ENCODE data around the gene BUD31. TPM values are rescaled to one million over a fixed set of nuclear protein-coding genes. Genes with fewer than 3 reads are reported as not detected.

The BUD31 gene
- total and polyA plus RNA-seq, 8 donors = 26.8 to 71.7 (median 32.6) TPM

DNA sequence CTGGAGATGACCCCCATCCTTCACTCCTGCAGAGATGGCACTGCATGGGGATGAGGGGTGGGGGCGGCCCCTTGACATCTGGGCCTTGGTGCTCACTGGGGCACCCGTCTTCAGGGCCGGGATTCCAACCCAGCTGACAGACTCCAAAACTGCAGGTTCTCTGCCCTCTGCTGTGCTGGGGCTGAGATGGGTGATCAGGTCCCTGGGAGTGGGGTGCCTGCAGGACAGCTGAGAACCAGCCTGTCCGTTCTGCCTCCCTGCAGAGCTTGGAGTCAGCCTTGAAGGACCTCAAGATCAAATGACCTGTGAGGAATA is 14.6 kb upstream of the BUD31 start:
- no peaks in the 10 kb centered on the region for H3K27me3 ChIP-seq
- TF ChIP-seq, protein P1, sequence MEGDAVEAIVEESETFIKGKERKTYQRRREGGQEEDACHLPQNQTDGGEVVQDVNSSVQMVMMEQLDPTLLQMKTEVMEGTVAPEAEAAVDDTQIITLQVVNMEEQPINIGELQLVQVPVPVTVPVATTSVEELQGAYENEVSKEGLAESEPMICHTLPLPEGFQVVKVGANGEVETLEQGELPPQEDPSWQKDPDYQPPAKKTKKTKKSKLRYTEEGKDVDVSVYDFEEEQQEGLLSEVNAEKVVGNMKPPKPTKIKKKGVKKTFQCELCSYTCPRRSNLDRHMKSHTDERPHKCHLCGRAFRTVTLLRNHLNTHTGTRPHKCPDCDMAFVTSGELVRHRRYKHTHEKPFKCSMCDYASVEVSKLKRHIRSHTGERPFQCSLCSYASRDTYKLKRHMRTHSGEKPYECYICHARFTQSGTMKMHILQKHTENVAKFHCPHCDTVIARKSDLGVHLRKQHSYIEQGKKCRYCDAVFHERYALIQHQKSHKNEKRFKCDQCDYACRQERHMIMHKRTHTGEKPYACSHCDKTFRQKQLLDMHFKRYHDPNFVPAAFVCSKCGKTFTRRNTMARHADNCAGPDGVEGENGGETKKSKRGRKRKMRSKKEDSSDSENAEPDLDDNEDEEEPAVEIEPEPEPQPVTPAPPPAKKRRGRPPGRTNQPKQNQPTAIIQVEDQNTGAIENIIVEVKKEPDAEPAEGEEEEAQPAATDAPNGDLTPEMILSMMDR (IDR thresholded peaks at IDR 0.05) = no peak
- no peak overlapping the region for H3K4me3 ChIP-seq
- no peak overlapping the region for H3K27ac ChIP-seq
- DNase-seq = no peak
- peaks cover 0 to 6% (median 4%) of the 10 kb centered on the region in 3 donors for H3K4me1 ChIP-seq
- ATAC-seq = no peak
- WGBS, 2 donors = 89 to 95% methylated on average over 4 of the region's 4 CpGs
- intact Hi-C loops (cut with DNase I) = no loop called here
- no peaks in the 10 kb centered on the region for H3K9me3 ChIP-seq
- H3K36me3 ChIP-seq = peaks cover 0 to 15% (median 5%) of the 10 kb centered on the region in 3 donors
- no peak for FAIRE-seq

DNA sequence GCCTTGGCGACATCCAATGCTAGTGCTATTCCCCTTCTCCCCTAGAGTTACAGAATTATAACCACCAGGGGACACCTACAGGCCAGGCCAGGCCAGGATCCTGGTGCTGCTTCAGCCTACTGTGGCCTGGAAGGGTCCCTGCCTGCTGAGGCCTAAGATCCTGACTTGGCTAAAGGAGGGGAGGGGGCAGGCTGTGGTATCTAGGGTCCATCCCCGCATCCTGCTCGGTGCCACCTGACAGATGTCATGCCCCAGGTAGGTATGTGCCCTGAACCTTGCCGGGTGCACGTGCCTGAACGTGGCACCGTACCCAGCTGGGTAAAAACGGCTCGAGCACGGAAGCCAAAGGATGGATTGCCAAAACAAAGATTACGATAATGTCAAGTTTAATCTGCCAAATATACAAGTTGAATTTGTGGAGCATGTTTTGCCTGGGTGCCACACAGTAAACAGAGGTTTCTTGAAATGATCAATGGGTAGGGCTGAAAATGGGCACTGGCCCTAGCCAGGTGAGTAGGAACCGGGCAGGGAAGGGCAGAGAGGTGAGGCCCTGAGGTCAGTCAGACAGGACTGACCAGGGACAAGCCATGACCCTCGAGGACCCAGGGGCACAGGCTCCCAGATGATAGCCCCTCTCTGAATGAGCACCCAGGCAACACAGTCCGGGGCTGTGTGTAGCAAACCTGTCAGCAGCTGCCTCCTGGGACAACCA is 13.0 kb upstream of the BUD31 start:
- Histone ChIP-seq H3K27me3 (no peaks in the 10 kb centered on the region), H3K9me3 (no peaks in the 10 kb centered on the region), H3K4me3 (no peak overlapping the region), H3K27ac (no peak overlapping the region), H3K36me3 (peaks cover 0 to 31% (median 0%) of the 10 kb centered on the region in 3 donors), H3K4me1 (peaks cover 0 to 6% (median 4%) of the 10 kb centered on the region in 3 donors)
- WGBS, 2 donors = 51 to 52% methylated on average over 14 of the region's 14 CpGs
- TF ChIP-seq, protein P1 (IDR thresholded peaks at IDR 0.05) = no peak
- FAIRE-seq (no peak), ATAC-seq (no peak), DNase-seq (no peak)
- intact Hi-C loops (cut with DNase I) = no loop called here

DNA sequence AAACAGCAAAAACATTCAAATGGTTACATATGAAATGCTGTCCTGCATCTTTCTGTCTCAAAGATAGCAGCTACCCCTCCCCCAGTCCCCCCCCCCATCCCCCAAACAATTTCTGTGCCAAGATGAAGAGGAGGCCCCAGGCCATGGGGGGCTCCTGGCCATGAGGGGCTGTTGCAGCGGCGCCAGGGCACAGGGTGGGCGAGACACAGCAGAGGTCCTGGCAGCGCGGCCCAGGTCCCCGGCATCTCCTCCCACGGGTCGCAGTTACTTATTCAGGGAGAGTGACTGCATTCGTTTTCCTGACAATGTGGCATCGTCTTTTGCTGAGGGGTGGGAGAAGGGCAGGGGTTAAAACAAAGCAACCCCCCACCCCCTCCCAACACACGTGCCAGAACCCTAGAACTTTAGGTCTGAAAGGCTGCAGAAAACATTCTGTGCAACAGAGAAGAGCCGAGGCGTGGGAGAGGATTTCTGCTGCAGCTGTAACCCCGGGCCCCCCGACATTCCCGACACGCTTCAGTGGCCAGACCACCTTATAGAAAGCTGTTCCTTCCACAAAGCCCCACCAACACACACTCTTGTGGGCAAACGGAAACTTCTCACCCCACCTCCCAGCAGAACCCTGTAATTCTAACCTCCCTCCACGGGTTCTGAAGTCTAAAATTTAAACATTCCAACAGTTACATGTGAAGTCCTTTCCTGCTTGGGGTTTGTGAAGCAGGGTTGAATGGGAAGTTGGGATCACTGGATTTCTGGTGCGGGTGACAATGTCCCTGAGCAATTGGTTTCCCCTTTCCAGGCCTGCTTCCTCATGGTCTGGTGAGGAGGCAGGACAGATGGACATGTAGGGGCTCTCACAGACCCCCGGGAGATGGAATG is 12.1 kb upstream of the BUD31 start:
- no peaks in the 10 kb centered on the region for H3K27me3 ChIP-seq
- no peak for FAIRE-seq
- intact Hi-C loops (cut with DNase I) = no loop called here
- no peak for ATAC-seq
- H3K9me3 ChIP-seq = no peaks in the 10 kb centered on the region
- TF ChIP-seq, protein P1 (IDR thresholded peaks at IDR 0.05) = no peak
- H3K4me3 ChIP-seq = no peak overlapping the region
- WGBS, 2 donors = 85 to 88% methylated on average over 21 of the region's 21 CpGs
- peaks cover 0 to 6% (median 4%) of the 10 kb centered on the region in 3 donors for H3K4me1 ChIP-seq
- peaks cover 0 to 39% (median 0%) of the 10 kb centered on the region in 3 donors for H3K36me3 ChIP-seq
- no peak overlapping the region for H3K27ac ChIP-seq
- no peak for DNase-seq

DNA sequence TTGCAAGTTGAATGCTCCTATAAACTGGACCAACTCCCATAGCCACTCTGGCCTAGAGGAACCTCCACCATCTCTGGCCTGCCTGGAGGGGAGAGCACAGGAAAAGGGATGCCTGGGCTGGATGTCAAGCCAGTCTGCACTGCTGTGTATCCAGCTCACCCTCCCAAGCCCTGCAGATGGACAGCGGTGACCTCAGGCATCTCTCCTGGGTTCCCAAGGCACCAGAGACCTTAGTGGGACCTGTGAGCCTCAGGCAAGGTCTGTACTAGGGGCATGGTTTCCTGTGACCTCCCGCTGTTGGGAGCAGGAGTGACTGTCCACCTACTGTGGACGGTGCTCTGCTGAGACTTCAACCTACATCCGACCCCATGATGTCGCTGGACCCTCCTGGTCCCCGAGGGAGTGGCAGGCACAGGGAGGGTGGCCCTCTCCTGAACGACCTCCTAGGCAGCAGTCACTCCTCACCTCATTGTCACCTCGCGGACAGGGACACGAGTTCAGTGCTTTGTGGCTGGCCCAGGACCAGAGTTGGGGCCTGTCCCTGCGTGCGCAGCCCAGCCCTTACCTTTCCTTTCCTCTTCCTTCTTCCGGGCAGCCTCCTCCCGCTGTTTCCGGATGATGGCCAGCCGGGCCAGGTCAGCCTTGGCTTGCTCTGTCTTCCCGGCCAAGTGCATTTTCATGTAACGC is 11.3 kb upstream of the BUD31 start:
- intact Hi-C loops (cut with DNase I) = no loop called here
- 86 to 87% methylated on average over 15 to 18 of the region's 18 CpGs for WGBS, 2 donors
- FAIRE-seq = no peak

More for the DNA sequence above, 11.3 kb upstream of the BUD31 start:
- ATAC-seq (no peak), DNase-seq (no peak)
- TF ChIP-seq, protein P1 (IDR thresholded peaks at IDR 0.05) = no peak
- Histone ChIP-seq H3K36me3 (peaks cover 0 to 43% (median 0%) of the 10 kb centered on the region in 3 donors), H3K4me1 (peaks cover 0 to 4% (median 1%) of the 10 kb centered on the region in 3 donors), H3K27me3 (no peaks in the 10 kb centered on the region), H3K4me3 (no peak overlapping the region), H3K27ac (no peak overlapping the region), H3K9me3 (no peaks in the 10 kb centered on the region)
